GM15510 (cell line): Measurements from ENCODE around the gene LIMA1.

Experiments used
- POLR2A ChIP-seq: IDR thresholded peaks from 3 replicates; pipeline ENCODE4 v1.6.1; 2011; ENCODE audit warnings: borderline replicate concordance; ENCODE audit not compliant: insufficient read length; ENCODE audit errors: extremely low read depth

The LIMA1 gene

DNA sequence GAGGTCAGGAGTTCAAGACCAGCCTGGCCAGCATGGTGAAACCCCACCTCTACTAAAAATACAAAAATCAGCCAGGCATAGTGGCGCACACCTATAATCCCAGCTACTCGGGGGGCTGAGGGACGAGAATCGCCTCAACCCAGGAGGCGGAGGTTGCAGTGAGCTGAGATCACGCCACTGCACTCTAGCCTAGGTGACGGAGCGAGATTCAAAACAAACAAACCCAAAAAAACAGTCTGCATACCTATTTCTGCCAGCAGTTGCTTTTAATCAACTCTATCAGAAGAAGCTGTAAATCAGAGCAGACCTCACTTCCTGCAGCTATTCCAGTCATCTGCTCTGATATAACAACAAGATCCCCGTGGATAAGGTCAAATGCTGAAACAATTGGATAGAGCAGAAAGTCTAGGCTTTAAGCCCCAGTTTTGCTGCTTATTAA, 50.5 kb downstream of the LIMA1 start:
- TF ChIP-seq POLR2A: no peak

- no peak for TF ChIP-seq POLR2A
Measured at GRCh38 chr12:50232206-50232605, 51.1 kb downstream of the LIMA1 start.

GRCh38 chr12:50231346-50231745, 52.0 kb downstream of the LIMA1 start:
- no peak for TF ChIP-seq POLR2A

DNA sequence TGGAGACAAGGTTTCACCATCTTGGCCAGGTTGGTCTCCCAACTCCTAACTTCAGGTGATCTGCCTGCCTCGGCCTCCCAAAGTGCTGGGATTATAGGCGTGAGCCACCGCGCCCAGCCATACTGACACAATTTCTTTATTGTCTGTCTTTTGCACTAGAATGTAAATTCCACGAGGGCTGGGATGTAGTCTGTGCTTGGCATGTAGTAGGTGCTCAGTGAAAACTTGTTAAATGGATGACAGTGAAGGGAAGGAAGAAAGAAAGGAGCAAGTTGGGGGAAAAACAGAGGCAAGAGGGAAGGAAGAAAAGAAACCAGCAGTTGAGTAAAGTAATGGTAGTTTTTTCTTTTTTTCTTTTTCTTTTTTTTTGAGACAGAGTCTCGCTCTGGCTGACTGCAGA, 53.1 kb downstream of the LIMA1 start:
- no peak for TF ChIP-seq POLR2A

DNA sequence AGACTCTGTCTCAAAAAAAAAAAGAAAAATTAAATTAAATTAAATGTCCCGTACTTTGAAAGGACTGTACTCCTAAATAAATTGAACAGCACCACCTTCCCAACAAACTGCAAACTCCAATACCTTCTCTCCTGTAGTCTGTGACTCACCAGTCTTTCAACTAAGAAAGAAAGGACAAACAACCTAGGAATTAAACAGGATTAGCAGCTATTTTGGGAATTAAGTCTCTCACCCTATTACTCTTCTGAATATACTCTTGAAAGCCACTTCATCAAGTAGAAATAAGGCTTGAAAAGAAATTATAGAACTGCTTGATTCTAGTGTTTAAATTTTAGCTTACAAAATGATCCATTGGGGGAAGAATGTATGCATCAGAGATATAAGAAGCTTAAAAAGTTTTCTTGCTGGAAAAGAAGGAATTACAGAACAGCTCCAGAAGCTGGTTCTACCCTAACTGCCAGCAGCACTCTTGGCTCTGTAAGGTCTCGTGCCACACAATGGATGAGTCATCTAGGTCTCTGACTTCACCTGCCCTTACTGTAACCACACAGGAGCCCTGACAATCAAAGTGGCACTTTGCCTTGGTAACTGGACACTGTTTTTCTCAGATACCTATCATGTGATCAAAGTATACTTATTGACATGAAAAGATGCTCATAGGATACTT, 59.2 kb downstream of the LIMA1 start:
- TF ChIP-seq POLR2A: no peak

DNA sequence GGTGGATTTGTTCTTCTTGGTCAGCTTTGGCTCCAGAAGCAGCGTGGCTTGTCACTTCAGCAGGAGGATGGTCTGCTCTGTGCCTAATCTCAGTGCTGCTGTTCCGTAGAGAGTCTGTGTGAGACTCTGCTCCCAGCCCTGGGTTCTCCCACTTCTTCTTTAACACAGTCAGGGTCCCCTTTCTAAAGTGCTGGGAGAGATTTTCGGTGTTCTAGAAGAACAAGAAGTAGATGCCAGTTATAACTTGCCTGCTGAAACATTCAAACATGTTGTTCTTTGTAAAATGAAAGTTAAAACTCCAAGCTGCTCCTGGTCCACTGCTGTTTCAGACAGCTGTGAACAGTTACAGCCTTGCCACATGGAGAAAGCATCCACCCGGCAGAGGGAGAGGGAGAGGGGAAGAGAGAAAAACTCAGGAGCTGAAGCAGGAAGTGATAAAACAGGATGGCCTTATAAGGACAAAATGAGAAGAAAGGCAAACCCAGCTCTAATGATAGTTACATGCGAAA, 61.0 kb downstream of the LIMA1 start:
- TF ChIP-seq POLR2A: peak; percentile 22

DNA sequence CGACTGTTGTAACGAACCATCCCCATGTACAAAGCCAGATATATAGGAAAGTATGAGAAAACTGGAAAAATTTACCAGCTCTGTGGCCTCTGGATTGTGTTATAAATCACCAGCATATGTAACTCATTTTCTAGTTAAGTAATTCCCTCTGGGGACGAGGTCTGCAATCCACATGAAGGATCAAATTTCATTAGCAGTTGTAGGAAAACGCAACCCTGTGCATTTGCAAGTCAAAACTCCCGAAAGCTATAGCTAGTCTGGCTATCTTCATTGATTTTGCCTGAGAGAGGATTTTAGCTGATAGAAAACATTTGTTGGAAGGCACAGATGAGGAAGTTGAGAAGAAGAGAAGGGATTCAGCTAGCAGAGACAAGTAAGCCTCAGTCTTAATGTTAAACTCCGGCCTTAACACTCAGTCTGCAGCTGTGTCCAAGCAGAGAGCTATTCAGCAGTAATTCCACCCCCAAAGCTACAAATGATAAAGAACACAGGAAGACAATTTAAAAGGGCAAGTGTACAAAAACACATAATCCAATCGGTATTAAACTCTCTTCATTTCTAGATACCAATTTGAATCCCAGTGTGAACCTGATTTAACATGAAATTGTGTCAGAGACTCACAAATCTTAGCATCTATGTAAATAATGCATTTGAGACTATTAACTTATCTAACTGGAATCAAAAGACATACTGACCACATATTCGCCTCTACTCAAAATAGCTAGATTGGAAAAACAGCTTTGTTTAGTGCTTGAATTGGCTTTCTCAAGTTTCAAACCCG, 61.9 kb downstream of the LIMA1 start:
- peak; percentile 38 for TF ChIP-seq POLR2A

GRCh38 chr12:50220363-50220995, 62.8 kb downstream of the LIMA1 start:
- no peak for TF ChIP-seq POLR2A

- TF ChIP-seq POLR2A: no peak
Measured at GRCh38 chr12:50219544-50219943, 63.8 kb downstream of the LIMA1 start.

GRCh38 chr12:50218386-50218785, 64.9 kb downstream of the LIMA1 start:
- no peak for TF ChIP-seq POLR2A

DNA sequence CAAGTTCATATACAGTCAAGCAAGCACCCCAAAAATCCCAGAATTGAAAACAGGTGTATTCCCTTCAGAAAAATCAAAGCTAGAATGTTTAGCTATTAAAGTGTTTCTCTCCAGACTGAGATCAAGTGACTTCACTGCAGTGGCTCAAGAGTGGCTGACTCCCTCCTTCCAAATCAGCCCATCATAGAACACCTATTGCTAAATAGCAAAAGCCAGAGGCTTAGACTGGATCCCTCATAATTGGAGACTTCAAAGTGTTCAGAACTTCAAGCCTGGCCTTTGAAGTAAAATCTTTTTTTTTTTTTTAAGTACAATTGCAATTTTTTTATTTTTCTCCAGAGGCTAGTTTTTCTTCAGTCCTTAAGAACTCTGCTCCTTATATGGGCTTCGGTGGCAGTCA, 66.1 kb downstream of the LIMA1 start:
- no peak for TF ChIP-seq POLR2A

- TF ChIP-seq POLR2A: no peak
Measured at GRCh38 chr12:50215033-50215432, 68.3 kb downstream of the LIMA1 start.

GRCh38 chr12:50214018-50214417, 69.3 kb downstream of the LIMA1 start:
- no peak for TF ChIP-seq POLR2A

- no peak for TF ChIP-seq POLR2A
Measured at GRCh38 chr12:50213439-50213838, 69.9 kb downstream of the LIMA1 start.

- TF ChIP-seq POLR2A: no peak
Measured at GRCh38 chr12:50212071-50212467, 71.3 kb downstream of the LIMA1 start.
